ENCODE measurements around the gene AGBL4. TPM values are rescaled to one million over a fixed set of nuclear protein-coding genes. Genes with fewer than 3 reads are reported as not detected.
A peak's percentile ranks its signal among the peaks of the same experiment; 100 is the strongest.

AGBL4 gene
- total and polyA plus RNA-seq, 2 of the 13 experiments (the other 11 are each of a cell fraction or from before 2014, with no cell fraction given) = not detected

DNA sequence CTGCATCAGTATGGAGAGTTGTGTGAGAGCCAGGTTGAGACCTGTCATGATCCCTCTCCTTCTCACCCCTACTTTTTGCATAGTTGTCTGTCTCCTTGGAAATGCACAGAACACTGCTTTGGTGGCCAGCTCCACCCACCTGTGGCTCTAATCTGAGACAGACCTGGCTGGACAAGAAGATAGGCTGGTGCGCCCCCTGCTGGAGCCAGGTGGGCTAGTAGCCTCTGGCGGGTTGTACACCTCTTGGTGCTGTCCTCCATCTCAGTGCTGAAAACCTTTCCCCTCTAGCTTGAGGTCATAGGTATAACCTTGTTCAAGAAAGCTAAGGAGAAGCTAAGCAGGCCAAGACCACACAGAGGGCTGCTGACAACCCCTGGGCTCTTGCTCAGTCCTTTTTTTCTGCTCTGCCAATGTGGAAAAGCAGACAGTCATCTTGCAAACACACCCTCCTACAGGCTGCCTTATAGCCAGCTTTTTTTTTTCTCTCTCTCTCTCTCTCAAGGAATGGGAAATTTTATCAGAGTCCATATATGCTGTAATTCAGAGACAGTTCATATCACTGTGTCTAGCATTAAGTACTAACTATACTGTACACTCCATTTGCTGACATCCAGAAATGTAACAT, 1492.9 kb downstream of the AGBL4 start (continued):
- TF ChIP-seq, protein P1, sequence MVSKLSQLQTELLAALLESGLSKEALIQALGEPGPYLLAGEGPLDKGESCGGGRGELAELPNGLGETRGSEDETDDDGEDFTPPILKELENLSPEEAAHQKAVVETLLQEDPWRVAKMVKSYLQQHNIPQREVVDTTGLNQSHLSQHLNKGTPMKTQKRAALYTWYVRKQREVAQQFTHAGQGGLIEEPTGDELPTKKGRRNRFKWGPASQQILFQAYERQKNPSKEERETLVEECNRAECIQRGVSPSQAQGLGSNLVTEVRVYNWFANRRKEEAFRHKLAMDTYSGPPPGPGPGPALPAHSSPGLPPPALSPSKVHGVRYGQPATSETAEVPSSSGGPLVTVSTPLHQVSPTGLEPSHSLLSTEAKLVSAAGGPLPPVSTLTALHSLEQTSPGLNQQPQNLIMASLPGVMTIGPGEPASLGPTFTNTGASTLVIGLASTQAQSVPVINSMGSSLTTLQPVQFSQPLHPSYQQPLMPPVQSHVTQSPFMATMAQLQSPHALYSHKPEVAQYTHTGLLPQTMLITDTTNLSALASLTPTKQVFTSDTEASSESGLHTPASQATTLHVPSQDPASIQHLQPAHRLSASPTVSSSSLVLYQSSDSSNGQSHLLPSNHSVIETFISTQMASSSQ (IDR thresholded peaks at IDR 0.05; ENCODE audit: low read depth) = no peak
- TF ChIP-seq, protein P1 (CRISPR knock-in tag; IDR thresholded peaks at IDR 0.05; ENCODE audit: borderline replicate concordance) = no peak
- no peak for TF ChIP-seq ZNF317 (CRISPR knock-in tag; IDR thresholded peaks at IDR 0.05)
- no peak for TF ChIP-seq RFX5 (IDR thresholded peaks at IDR 0.05; ENCODE audit: low read depth, low read length)
- TF ChIP-seq ZNF563 (CRISPR knock-in tag; IDR thresholded peaks at IDR 0.05) = no peak
- no peak for TF ChIP-seq GZF1 (CRISPR knock-in tag; IDR thresholded peaks at IDR 0.05)
- TF ChIP-seq, protein P2, sequence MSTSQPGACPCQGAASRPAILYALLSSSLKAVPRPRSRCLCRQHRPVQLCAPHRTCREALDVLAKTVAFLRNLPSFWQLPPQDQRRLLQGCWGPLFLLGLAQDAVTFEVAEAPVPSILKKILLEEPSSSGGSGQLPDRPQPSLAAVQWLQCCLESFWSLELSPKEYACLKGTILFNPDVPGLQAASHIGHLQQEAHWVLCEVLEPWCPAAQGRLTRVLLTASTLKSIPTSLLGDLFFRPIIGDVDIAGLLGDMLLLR (CRISPR knock-in tag; IDR thresholded peaks at IDR 0.05) = no peak
- TF ChIP-seq SIN3B (IDR thresholded peaks at IDR 0.05; ENCODE audit: low read length) = no peak
- no peak for TF ChIP-seq SP140L (CRISPR knock-in tag; IDR thresholded peaks at IDR 0.05; ENCODE audit: borderline replicate concordance)
- TF ChIP-seq, protein P3, sequence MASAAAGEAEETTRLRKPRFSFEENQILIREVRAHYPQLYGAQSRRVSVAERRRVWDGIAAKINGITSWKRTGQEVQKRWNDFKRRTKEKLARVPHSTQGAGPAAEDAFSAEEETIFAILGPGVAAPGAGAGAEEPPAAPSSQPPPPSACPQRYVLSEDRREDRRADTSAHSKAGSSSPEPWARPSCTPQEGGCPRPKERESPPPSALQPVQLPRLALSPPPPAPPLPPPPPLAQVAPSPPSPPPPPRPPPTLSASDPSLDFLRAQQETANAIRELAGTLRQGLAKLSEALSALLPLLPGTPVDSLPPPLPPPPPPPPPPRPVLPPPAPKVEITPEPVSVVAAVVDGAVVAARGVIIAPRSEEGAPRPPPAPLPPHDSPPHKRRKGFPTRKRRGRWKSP (CRISPR knock-in tag; IDR thresholded peaks at IDR 0.05) = no peak
- no peak for TF ChIP-seq ZNF274 (CRISPR knock-in tag; IDR thresholded peaks at IDR 0.05)
- 0 out of 2 replicates have a peak, but pooled peaks have one; percentile 34 for TF ChIP-seq ZNF644 (CRISPR knock-in tag; IDR thresholded peaks at IDR 0.05; ENCODE audit: low read depth)
- TF ChIP-seq, protein P4, sequence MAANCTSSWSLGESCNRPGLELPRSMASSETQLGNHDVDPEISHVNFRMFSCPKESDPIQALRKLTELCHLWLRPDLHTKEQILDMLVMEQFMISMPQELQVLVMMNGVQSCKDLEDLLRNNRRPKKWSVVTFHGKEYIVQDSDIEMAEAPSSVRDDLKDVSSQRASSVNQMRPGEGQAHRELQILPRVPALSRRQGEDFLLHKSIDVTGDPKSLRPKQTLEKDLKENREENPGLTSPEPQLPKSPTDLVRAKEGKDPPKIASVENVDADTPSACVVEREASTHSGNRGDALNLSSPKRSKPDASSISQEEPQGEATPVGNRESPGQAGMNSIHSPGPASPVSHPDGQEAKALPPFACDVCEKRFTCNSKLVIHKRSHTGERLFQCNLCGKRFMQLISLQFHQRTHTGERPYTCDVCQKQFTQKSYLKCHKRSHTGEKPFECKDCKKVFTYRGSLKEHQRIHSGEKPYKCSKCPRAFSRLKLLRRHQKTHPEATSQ (CRISPR knock-in tag; IDR thresholded peaks at IDR 0.05; ENCODE audit: borderline replicate concordance) = no peak
- TF ChIP-seq, protein P5, sequence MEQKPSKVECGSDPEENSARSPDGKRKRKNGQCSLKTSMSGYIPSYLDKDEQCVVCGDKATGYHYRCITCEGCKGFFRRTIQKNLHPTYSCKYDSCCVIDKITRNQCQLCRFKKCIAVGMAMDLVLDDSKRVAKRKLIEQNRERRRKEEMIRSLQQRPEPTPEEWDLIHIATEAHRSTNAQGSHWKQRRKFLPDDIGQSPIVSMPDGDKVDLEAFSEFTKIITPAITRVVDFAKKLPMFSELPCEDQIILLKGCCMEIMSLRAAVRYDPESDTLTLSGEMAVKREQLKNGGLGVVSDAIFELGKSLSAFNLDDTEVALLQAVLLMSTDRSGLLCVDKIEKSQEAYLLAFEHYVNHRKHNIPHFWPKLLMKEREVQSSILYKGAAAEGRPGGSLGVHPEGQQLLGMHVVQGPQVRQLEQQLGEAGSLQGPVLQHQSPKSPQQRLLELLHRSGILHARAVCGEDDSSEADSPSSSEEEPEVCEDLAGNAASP (CRISPR knock-in tag; IDR thresholded peaks at IDR 0.05; ENCODE audit: borderline replicate concordance) = peak; percentile 55; the same call in 1 of the 2 replicates
- no peak for TF ChIP-seq SNRNP70 (IDR thresholded peaks at IDR 0.05; ENCODE audit: low read depth, low read length)
- no peak for TF ChIP-seq KMT2A (CRISPR knock-in tag; IDR thresholded peaks at IDR 0.05)
- TF ChIP-seq RXRA (CRISPR knock-in tag; IDR thresholded peaks at IDR 0.05) = no peak
- peak; percentile 69 for TF ChIP-seq STAG1 (CRISPR knock-in tag; IDR thresholded peaks at IDR 0.05)
- TF ChIP-seq, protein P6, sequence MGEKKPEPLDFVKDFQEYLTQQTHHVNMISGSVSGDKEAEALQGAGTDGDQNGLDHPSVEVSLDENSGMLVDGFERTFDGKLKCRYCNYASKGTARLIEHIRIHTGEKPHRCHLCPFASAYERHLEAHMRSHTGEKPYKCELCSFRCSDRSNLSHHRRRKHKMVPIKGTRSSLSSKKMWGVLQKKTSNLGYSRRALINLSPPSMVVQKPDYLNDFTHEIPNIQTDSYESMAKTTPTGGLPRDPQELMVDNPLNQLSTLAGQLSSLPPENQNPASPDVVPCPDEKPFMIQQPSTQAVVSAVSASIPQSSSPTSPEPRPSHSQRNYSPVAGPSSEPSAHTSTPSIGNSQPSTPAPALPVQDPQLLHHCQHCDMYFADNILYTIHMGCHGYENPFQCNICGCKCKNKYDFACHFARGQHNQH (CRISPR knock-in tag; IDR thresholded peaks at IDR 0.05) = peak; percentile 54; the same call in 1 of the 2 replicates
- TF ChIP-seq RBFOX2 (IDR thresholded peaks at IDR 0.05; ENCODE audit: low read depth, low read length) = no peak
- TF ChIP-seq HMG20A (CRISPR knock-in tag; IDR thresholded peaks at IDR 0.05; ENCODE audit: borderline replicate concordance) = no peak
